Spleen (tissue), 7 donors: ENCODE results near the gene HSD17B7.

Experiments used
- POLR2AphosphoS5 ChIP-seq, 3 donors: sonication (generic); formaldehyde crosslinking; IDR thresholded peaks; one replicate each; pipeline ENCODE4 v1.5.1; 2017; ENCODE audit warnings: antibody characterized with exemption in 3 of 3
- TF ChIP-seq, protein P1 (sequence below), 11 experiments: fragments of 200-600 bp in 7 of 11; fragments of 450-650 bp in 4 of 11; sonication (generic) in 4 of 11; IDR thresholded peaks in 8 of 11; conservative IDR thresholded peaks in 3 of 11; 1 replicate in 7 of 11; 2 replicates in 4 of 11; pipeline versions ENCODE4 v1.4.0 to v1.8.0; 2016 to 2021; ENCODE audit warnings: antibody characterized with exemption in 11 of 11, inconsistent platforms in 4 of 11, mild to moderate bottlenecking in 1 of 11
- donor health status: DM: no; HTN: no; CAD: no; lungs with moderate emphysema.
- donor health status: DM: no; HTN: no; CAD: no.
- donor health status: DM: no; HTN: no; CAD: no.

DNA sequence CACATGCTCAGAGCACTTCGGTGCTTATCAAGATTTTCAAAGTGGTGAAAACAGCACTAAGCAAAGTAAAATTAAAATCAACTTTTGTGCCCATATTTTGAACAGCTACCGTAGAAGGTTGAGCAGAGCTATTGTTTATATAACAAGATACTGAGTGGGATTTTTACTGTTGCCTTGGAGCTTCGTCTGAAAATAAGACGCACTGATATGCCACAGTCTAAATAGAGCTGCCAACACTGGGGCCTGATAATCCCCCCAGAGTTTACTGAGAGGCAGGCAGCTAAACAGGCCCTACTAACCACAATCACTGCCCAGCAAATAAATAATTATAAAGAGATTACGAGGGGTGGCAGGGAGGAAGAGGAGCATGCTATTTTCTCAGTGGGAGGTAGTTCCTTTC is 71.1 kb downstream of the HSD17B7 start:
- TF ChIP-seq, protein P1, sequence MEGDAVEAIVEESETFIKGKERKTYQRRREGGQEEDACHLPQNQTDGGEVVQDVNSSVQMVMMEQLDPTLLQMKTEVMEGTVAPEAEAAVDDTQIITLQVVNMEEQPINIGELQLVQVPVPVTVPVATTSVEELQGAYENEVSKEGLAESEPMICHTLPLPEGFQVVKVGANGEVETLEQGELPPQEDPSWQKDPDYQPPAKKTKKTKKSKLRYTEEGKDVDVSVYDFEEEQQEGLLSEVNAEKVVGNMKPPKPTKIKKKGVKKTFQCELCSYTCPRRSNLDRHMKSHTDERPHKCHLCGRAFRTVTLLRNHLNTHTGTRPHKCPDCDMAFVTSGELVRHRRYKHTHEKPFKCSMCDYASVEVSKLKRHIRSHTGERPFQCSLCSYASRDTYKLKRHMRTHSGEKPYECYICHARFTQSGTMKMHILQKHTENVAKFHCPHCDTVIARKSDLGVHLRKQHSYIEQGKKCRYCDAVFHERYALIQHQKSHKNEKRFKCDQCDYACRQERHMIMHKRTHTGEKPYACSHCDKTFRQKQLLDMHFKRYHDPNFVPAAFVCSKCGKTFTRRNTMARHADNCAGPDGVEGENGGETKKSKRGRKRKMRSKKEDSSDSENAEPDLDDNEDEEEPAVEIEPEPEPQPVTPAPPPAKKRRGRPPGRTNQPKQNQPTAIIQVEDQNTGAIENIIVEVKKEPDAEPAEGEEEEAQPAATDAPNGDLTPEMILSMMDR (IDR thresholded peaks at IDR 0.05 in 8 of 11, conservative IDR thresholded peaks at IDR 0.05 in 3 of 11): no peak
- no peak for TF ChIP-seq POLR2AphosphoS5 (IDR thresholded peaks at IDR 0.05)
